IMR-90 (cell line): ENCODE data around the gene C1orf141.

Experiments used
- BHLHE40 ChIP-seq: fragments of 150-350 bp; IDR thresholded peaks from 2 replicates; pipeline ENCODE4 v1.6.1; 2016; ENCODE audit warnings: mild to moderate bottlenecking, low read depth, low read length
- CEBPB ChIP-seq: IDR thresholded peaks from 2 replicates; pipeline ENCODE4 v1.6.1; 2012; ENCODE audit warnings: low read depth, low read length, improper control_type of control experiment
- CTCF ChIP-seq: conservative IDR thresholded peaks from 2 replicates; pipeline ENCODE4 v1.5.1; 2012; ENCODE audit warnings: mild to moderate bottlenecking, low read depth, low read length, improper control_type of control experiment
- FOS ChIP-seq: fragments of 150-350 bp; IDR thresholded peaks from 2 replicates; pipeline ENCODE4 v1.6.1; 2016; ENCODE audit warnings: low read depth, low read length
- MAZ ChIP-seq: IDR thresholded peaks from 2 replicates; pipeline ENCODE4 v1.6.1; 2012; ENCODE audit warnings: low read depth, mild to moderate bottlenecking, low read length, improper control_type of control experiment, moderate library complexity, borderline replicate concordance
- MXI1 ChIP-seq: IDR thresholded peaks from 2 replicates; pipeline ENCODE4 v1.6.1; 2012; ENCODE audit warnings: low read depth, mild to moderate bottlenecking, low read length, moderate library complexity, borderline replicate concordance
- POLR2A ChIP-seq: IDR thresholded peaks from 2 replicates; pipeline ENCODE4 v1.6.1; 2012; ENCODE audit warnings: mild to moderate bottlenecking, low read depth, low read length
- RAD21 ChIP-seq: IDR thresholded peaks from 2 replicates; pipeline ENCODE4 v1.6.1; 2012; ENCODE audit warnings: low read length, improper control_type of control experiment
- RCOR1 ChIP-seq: IDR thresholded peaks from 2 replicates; pipeline ENCODE4 v1.6.1; 2012; ENCODE audit warnings: mild to moderate bottlenecking, low read length, improper control_type of control experiment; ENCODE audit not compliant: insufficient replicate concordance
- RFX5 ChIP-seq: IDR thresholded peaks from 2 replicates; pipeline ENCODE4 v1.8.0; 2012; ENCODE audit warnings: low read depth, mild to moderate bottlenecking, low read length, moderate library complexity
- SMC3 ChIP-seq: fragments of 150-350 bp; IDR thresholded peaks from 2 replicates; pipeline ENCODE4 v1.6.1; 2016; ENCODE audit warnings: low read depth, mild to moderate bottlenecking, antibody characterized with exemption, low read length, moderate library complexity
- USF2 ChIP-seq: fragments of 150-350 bp; IDR thresholded peaks from 2 replicates; pipeline ENCODE4 v1.6.1; 2017; ENCODE audit warnings: mild to moderate bottlenecking, antibody characterized with exemption, low read length, low read depth

- no peak for TF ChIP-seq CEBPB
- no peak for TF ChIP-seq CTCF
- TF ChIP-seq RAD21 = no peak
- TF ChIP-seq POLR2A = no peak
- TF ChIP-seq BHLHE40 = no peak
- no peak for TF ChIP-seq USF2
- no peak for TF ChIP-seq MXI1
- no peak for TF ChIP-seq RFX5
- no peak for TF ChIP-seq SMC3
- TF ChIP-seq FOS = no peak
- no peak for TF ChIP-seq RCOR1
- TF ChIP-seq MAZ = no peak
Measured at GRCh38 chr1:67062412-67062811, 72.4 kb downstream of the C1orf141 start.
